ENCODE data around the gene CD300H. TPM values are rescaled to one million over a fixed set of nuclear protein-coding genes. Genes with fewer than 3 reads are reported as not detected.

The CD300H gene
- total RNA-seq, 1 donor from 2014 or later: not detected

DNA sequence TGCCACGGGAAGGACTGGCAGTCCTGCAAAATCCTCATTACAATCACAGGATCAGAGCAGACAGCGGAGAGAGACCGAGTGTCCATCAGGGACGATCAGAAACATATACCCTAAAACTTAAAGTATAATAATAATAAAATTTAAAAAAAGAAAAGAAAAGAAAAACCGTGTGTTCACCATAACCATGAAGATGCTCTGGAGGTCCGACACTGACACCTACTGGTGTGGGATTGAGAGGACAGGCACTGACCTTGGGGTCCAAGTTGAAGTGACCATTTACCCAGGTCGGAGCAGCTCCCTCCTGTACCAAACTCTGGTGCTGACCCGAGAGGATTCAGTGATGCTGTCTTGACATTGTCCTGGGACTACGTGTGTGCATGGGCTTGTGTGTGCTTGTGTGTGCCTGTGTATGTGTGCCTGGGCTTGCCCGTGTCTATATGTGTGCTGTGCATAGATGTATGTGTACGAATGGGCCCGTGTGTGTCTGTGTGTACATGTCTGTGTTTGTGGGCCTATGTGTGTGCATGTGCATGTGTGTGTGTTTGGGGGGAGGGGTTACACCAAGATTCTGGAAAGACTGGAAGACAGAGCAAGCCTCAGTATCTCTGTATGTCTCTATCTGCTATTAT is 34.7 kb upstream of the CD300H start:
- TF ChIP-seq, protein P1, sequence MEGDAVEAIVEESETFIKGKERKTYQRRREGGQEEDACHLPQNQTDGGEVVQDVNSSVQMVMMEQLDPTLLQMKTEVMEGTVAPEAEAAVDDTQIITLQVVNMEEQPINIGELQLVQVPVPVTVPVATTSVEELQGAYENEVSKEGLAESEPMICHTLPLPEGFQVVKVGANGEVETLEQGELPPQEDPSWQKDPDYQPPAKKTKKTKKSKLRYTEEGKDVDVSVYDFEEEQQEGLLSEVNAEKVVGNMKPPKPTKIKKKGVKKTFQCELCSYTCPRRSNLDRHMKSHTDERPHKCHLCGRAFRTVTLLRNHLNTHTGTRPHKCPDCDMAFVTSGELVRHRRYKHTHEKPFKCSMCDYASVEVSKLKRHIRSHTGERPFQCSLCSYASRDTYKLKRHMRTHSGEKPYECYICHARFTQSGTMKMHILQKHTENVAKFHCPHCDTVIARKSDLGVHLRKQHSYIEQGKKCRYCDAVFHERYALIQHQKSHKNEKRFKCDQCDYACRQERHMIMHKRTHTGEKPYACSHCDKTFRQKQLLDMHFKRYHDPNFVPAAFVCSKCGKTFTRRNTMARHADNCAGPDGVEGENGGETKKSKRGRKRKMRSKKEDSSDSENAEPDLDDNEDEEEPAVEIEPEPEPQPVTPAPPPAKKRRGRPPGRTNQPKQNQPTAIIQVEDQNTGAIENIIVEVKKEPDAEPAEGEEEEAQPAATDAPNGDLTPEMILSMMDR (IDR thresholded peaks at IDR 0.05; ENCODE audit: insufficient read depth, low read length, poor library complexity, severe bottlenecking): peak; percentile 72
- no peak overlapping the region for H3K4me3 ChIP-seq (ENCODE audit: low read depth, low read length)
- no peaks in the 10 kb centered on the region for H3K36me3 ChIP-seq (ENCODE audit: control insufficient read depth, insufficient read depth, low read length)
- no peak for DNase-seq (ENCODE audit: low read depth)
- H3K27me3 ChIP-seq (ENCODE audit: control insufficient read depth, insufficient read depth, low read length): peaks cover 20% of the 10 kb centered on the region

DNA sequence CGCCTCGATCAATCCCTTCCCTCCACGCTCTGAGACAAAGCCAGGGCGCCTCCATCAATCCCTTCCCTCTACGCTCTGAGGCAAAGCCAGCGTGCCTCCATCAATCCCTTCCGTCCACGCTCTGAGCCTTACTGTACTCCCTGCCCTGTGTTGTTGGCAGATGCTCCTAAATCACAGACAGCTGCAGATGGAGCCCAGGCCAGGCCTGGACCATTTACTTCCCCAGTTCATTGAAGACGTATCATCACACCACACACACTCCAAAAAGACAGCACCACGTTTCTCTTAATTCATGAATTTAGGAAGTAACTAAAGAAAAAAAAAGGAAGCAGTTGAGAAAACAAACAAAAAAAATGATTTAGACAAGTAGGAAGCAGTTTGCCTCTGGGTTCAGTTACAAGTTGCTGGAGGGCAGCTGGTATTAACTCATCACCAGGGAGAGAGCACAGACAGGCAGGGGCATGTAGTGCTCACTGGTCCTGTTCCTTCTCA is 32.2 kb upstream of the CD300H start:
- H3K4me3 ChIP-seq (ENCODE audit: low read depth, low read length): no peak overlapping the region
- H3K36me3 ChIP-seq (ENCODE audit: control insufficient read depth, insufficient read depth, low read length): no peaks in the 10 kb centered on the region
- peaks cover 20% of the 10 kb centered on the region for H3K27me3 ChIP-seq (ENCODE audit: control insufficient read depth, insufficient read depth, low read length)
- TF ChIP-seq, protein P1 (IDR thresholded peaks at IDR 0.05; ENCODE audit: insufficient read depth, low read length, poor library complexity, severe bottlenecking): no peak
- no peak for DNase-seq (ENCODE audit: low read depth)

DNA sequence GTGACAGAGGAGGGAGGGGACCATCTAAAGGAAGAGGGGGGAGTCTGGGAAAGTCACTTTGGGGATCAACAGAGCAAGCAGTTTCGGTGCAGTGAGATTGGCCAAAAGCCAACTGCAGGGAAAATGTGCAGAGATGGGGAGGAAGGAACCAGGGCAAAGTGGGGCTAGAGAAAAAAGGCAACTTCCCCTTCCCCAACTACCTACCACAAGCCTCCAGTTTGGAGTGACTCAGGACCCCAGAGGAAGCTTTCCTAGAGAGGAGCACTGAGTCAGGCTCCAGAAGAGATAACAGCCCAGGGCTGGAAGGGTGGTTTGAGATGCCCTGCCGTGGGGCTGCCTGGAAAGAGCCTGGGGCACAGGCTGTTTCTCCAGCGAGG is 31.7 kb upstream of the CD300H start:
- Histone ChIP-seq H3K4me3 (ENCODE audit: low read depth, low read length) (no peak overlapping the region), H3K36me3 (ENCODE audit: control insufficient read depth, insufficient read depth, low read length) (no peaks in the 10 kb centered on the region), H3K27me3 (ENCODE audit: control insufficient read depth, insufficient read depth, low read length) (peaks cover 19% of the 10 kb centered on the region)
- no peak for DNase-seq (ENCODE audit: low read depth)
- TF ChIP-seq, protein P1 (IDR thresholded peaks at IDR 0.05; ENCODE audit: insufficient read depth, low read length, poor library complexity, severe bottlenecking): no peak

DNA sequence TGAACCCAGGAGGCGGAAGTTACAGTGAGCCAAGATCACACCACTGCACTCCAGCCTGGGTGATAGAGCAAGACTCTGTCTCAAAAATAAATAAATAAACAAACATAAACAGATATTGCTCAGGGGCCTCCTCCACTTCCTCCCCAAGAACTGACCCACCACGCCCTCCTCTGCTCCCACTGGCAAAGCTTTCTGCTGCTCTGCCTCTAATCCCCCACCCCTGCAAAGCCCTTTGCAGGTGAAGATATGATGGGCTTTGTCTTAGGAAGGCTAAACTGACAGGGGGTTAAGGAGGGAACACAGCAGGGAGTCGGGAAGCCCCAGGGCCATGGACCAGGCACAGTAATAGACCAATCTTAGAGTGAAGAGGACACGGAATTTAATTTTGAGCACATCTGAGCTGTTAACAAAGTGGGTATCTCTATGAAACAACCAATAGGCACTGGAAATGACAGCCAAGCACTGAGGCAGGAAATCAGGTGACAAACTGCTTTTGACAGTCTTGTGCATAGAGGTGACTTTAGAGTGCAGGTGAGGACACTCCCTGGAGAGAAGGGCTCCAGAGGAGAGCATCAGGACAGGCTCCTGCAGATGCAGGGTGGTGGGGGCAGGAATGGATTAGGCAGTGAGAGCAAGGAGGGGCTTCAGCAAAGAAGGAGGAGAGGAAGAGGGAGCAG is 31.2 kb upstream of the CD300H start:
- no peak for DNase-seq (ENCODE audit: low read depth)
- Histone ChIP-seq H3K36me3 (ENCODE audit: control insufficient read depth, insufficient read depth, low read length) (no peaks in the 10 kb centered on the region), H3K27me3 (ENCODE audit: control insufficient read depth, insufficient read depth, low read length) (peaks cover 16% of the 10 kb centered on the region), H3K4me3 (ENCODE audit: low read depth, low read length) (no peak overlapping the region)
- TF ChIP-seq, protein P1 (IDR thresholded peaks at IDR 0.05; ENCODE audit: insufficient read depth, low read length, poor library complexity, severe bottlenecking): no peak

DNA sequence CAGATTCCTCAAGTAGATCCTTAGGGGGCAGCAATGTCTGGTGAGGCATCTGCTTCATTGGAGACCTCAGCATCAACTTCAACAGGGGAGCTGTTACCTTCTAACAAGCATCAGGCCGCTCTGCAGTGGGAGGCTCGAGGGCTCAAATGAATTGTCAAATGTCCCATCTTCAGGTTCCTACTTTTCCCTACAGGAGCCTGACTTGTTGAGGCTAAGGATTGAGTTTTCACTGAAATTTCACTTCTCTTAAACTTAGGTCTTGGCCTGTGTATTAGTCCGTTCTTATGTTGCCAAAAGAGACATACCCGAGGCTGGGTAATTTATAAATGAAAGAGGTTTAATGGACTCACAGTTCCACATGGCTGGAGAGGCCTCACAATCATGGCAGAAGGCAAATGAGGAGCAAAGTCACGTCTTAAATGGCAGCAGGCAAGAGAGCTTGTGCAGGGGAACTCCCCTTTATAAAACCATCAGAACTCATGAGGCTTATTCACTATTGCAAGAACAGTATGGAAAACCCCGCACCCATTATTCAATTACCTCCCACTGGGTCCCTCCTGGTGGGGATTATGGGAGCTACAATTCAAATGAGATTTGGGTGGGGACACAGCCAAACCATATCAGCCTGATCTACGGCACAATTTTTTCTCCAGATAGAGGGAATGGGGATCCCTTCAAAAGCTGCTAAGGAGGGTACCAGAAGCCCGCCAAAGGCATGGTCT is 29.9 kb upstream of the CD300H start:
- H3K4me3 ChIP-seq (ENCODE audit: low read depth, low read length): no peak overlapping the region
- TF ChIP-seq, protein P1 (IDR thresholded peaks at IDR 0.05; ENCODE audit: insufficient read depth, low read length, poor library complexity, severe bottlenecking): no peak
- H3K27me3 ChIP-seq (ENCODE audit: control insufficient read depth, insufficient read depth, low read length): peaks cover 11% of the 10 kb centered on the region
- H3K36me3 ChIP-seq (ENCODE audit: control insufficient read depth, insufficient read depth, low read length): no peaks in the 10 kb centered on the region
- no peak for DNase-seq (ENCODE audit: low read depth)
